Measurements from ENCODE around the gene RPP14.
A peak's percentile ranks its signal among the peaks of the same experiment; 100 is the strongest.

The RPP14 gene

DNA sequence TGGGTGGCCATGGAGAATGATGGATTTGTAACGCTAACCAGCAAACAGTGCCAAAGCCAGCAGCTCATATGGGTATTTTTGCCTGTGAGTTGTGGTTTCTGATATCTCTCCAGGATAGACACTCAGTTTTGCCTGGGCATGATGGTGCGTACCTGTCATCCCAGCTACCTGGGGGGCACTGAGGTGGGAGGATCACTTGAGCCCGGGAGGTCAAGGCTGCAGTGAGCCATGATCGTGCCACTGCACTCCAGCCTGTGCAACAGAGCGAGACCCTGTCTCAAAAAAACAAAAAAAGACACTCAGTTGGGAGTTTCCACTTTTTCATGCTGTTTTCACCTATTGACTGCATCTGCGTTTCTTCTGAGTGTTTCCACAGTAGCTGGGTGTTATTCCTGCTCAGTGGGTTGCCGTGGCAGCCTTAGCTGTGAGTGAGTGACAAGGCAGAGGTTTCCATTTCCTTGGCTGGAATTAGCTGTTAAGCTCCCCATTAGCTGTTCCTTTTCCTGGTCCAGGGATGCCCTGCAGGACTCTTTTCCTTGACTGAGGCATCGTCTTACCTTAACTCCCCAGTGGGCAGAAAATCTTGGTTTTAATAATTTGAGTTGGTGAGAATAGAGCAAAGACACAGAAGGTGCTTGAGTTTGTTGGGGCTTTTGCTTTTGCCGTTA, 14.2 kb upstream of the RPP14 start:
- DNase-seq (ENCODE audit: extremely low read depth in 1 of 2, low read depth in 1 of 2) = no peak

DNA sequence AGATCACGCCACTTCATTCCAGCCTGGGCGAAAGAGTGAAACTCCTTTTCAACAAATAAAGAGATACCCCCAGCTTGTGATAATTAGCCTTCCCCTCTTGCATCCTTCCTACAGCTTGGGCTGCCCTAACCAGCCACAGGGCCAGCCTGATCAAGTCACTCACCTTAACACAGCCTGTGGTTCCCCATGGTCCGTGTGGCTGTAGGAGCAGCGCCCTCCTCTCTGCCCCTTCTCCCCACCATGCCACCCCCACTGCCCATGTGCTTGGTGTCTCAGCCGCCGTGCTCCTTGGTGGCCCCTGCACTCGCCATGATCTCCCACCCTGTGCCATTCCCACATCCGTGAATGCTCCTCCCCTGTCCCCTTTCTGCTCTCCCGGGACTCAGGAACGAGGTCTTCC, 13.2 kb upstream of the RPP14 start:
- DNase-seq (ENCODE audit: extremely low read depth in 1 of 2, low read depth in 1 of 2) = no peak

DNA sequence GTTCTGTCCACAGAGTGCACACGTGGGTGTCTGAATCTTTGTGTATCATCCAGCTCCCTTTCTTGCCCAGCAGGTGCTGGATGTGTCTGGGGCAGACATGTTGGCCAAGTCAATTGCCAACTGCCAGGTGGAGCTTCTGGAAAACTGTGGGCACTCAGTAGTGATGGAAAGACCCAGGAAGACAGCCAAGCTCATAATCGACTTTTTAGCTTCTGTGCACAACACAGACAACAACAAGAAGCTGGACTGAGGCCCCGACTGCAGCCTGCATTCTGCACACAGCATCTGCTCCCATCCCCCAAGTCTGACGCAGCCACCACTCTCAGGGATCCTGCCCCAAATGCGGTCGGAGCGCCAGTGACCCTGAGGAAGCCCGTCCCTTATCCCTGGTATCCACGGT, 12.5 kb upstream of the RPP14 start:
- DNase-seq (ENCODE audit: extremely low read depth in 1 of 2, low read depth in 1 of 2) = no peak

DNA sequence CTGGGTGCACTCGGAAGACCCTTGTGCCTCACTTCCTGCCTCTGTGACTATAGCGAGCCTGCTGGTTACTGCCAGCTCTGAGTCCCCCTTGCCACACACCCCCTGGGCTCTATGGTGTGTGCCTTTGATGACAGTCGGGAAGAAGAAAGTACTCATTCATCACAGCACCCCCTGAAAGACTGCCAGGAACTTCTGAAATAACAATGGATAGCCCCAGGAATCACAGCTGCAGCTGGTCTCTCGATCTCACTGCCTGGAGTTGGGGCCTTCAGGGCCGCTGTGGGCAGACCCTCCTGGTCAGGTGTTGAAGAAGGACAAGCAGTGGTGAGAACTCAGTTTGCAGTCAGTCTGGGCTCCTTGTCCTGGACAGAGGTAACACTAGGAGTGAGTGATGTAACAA, 9.8 kb upstream of the RPP14 start:
- DNase-seq (ENCODE audit: extremely low read depth in 1 of 2, low read depth in 1 of 2) = no peak

DNA sequence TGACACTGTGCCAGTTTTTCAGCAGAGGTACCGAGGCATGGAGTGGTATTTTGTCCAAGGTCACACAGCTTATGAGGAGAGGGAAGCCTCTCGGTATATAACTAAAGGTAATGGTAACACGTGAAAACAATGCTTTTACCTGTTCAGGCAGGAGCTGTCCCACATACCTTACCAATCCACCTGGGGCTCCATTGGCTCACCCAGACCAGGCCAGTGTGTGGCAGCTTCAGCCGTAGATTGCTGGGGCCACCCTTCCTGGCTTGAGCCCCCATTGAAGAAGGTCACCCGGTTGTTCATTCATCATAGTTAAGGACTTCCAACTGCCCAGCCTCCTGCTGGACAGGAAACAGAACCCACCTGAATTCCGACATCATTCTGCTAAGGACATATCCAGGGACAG, 9.2 kb upstream of the RPP14 start:
- DNase-seq (ENCODE audit: extremely low read depth in 1 of 2, low read depth in 1 of 2) = no peak

DNA sequence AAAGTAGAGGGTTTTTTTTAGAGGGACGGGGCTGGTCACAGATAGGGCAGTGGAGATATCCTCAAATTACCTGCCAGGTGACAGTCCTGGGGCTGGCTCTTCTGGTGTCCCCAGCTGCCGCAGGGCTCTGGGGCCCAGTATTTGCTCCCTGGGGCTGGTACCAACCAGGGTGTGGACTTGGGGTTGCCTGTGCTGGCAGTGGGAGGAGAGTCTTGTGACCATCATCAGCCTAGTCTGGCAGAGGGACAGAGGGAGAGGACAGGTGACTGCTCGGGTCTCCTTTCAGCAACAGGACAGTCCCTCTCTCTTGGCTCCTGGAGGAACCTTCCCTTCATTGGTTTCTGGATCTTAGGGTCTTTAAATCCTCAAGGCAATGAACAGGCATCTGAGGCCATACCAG, 7.9 kb upstream of the RPP14 start:
- DNase-seq (ENCODE audit: extremely low read depth in 1 of 2, low read depth in 1 of 2) = no peak

DNA sequence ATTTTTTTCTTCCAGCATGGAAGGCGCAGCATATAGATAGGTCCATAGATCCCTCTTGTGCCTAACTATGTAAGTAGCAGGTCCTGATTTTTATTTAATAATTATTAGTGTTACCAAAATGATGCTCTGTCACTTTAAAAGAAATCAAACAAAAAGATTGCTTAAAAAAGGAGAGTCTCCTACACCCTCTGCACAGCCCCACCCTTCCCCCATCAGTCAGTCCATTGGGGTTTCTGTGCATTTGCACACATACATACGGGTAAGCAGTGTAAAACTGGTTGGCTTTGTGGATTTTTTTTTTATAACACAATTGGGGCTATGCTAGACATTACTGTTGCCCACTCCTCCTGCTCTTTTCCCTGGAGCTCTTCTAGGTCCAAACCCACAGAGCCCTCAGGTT, 7.0 kb upstream of the RPP14 start:
- DNase-seq (ENCODE audit: extremely low read depth in 1 of 2, low read depth in 1 of 2) = no peak

DNA sequence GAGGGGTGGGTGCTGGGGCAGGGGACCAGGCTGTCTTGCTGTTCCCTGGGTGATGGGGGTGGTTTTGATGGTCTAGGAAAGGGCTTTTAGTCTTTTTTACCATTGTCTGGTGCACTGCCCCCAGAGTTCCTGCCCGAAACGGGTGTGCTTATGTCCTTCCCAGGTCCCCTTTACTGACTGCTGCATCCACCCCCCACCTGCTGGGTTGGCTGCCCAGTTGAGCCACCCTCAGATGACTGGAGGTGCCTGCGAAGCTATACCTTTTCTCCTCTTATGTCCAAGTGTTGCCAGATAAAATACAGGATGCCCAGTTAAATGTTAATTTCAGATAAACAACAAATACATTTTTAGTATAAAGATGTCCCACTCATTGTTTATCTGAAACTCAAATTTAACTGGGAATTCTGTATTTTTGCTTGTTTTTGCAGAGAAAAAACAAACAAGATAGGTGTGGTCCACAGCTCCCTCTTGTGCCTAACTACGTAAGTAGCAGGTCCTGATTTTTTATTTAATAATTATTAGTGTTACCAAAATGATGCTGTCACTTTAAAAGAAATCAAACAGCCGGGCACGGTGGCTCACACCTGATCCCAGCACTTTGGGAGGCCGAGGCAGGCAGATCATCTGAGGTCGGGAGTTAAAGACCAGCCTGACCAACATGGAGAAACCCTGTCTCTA, 6.1 kb upstream of the RPP14 start:
- DNase-seq (ENCODE audit: extremely low read depth in 1 of 2, low read depth in 1 of 2) = no peak

DNA sequence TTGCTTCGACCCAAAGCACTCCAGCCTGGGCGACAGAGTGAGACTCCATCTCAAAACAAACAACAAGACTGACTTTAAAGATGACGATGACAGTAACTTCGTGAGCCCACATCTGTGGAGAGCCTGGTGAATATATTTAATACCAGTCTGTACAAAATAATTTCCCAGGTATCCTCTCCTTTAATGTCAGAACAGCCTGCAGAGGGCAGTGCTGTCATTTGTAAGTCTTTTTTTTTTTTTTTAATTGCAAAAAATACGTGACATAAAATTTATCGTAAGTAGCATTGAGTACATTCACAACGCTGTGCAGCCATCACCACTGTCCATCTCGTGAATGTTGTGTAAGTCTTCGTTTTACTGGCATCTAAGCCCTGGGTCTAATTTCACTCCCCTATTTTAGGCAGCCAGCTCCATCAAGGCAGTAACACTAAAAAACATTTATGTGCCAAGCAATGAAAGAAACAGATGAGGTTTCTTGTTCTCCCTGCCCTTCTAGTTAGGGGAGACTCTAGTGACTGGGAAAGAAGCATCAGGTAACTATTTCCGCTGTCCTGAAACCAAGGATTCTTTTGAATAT, 1.7 kb downstream of the RPP14 start:
- peak in 1 of 2 donors; percentile 14 for DNase-seq (ENCODE audit: extremely low read depth in 1 of 2, low read depth in 1 of 2)

DNA sequence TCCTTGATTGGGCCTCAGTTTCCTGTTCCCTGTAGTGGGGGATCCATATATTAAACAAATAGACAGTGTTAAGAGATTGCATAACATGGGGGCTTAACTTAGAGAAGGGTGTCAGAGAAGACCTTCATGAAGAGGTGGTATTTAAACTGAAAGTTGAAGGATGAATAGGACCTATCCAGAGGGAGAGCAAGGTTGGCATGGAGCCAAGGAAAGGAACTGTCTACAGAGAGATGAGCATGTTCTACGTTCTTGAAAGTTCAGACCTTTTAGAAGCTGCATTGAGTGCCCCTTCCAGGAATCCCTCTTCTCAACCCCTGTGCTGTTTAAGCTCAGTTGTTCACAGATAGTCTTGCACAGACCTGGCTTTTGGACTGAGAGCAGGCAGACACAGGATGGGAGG, 2.7 kb downstream of the RPP14 start:
- DNase-seq (ENCODE audit: extremely low read depth in 1 of 2, low read depth in 1 of 2) = no peak

DNA sequence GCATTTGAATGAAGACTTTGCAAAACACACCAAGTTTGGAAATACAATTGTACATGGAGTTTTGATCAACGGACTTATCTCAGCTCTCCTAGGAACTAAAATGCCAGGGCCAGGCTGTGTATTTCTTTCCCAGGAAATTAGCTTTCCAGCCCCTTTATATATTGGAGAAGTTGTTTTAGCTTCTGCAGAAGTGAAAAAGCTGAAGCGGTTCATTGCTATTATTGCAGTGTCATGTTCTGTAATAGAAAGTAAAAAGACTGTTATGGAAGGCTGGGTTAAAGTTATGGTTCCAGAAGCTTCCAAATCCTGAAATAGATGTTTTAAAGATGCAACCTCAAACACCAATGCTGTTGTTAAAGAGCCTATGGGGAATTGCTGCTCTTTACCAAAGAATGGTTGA, 11.8 kb downstream of the RPP14 start:
- no peak for DNase-seq (ENCODE audit: extremely low read depth in 1 of 2, low read depth in 1 of 2)

DNA sequence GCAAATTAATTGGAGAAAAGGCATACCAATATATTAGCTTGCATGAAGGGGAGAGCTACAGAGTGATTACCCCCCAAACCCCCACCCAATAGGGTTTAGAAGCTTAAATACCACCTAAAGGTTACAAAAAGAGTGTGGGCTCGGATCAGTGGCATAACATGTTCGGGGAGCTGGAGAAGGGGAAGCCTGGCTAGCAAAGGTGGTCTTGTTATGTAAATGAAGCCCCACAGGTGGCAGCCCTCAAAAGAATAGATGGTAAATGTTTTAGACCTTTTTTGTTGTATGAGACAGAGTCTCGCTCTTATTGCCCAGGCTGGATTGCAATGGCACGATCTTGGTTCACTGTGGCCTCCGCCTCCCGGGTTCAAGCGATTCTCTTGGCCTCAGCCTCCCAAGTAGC, 15.7 kb downstream of the RPP14 start:
- DNase-seq (ENCODE audit: extremely low read depth in 1 of 2, low read depth in 1 of 2) = no peak

DNA sequence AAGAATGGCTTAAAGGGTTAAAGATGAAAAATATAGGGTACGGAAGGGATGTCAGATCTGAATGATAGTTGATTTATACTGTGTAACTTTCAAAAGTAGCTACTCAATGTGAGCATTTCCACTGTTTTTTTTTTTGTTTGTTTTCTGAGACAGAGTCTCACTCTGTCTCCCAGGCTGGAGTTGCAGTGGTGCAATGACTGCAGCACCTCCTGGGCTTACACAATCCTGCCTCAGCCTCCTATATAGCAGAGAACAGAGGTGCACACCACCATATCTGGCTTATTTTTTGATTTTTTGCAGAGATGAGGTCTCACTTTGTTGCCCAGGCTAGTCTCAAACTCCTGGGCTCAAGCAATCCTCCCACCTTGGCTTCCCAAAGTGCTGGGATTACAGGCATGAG, 16.7 kb downstream of the RPP14 start:
- DNase-seq (ENCODE audit: extremely low read depth in 1 of 2, low read depth in 1 of 2) = no peak

DNA sequence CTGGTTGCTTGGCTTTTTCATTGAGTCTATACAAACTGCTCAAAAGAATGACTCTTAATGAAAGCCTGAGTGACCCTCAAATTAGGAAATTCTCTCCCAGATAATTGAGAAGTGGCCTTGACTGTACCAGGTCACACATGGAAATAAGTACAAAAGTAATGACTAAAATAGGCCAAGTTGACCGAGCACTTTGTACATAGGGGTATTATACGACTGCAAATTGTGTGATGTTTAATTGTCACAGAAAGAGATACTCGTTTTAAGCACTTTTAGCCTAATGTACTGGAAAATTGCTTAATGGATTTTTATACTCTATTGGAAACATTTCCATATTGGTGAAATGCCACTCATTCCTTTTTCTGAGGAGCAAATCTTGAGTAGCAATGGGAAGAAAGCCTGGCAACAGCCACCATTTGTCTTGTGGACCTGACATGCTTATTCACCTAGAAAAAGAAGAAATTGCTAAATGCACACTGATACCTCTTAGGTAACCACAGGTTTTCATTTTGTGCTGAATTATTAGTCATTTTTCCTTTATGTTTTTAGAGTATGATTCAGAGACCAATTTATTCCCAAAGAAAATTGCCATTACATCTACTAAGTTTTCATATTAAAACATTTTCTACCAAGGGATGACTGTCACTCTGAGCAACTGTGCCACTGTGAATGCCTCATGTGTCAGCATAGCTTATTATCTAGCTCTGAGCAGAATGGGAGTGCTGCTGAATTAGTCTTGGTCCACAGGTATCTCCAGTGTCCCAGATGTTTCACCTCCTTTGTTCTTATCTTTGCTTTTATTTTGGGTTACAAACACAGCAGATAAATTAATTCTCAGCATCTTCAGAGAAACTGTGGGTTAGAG, 17.7 kb downstream of the RPP14 start:
- no peak for DNase-seq (ENCODE audit: extremely low read depth in 1 of 2, low read depth in 1 of 2)

DNA sequence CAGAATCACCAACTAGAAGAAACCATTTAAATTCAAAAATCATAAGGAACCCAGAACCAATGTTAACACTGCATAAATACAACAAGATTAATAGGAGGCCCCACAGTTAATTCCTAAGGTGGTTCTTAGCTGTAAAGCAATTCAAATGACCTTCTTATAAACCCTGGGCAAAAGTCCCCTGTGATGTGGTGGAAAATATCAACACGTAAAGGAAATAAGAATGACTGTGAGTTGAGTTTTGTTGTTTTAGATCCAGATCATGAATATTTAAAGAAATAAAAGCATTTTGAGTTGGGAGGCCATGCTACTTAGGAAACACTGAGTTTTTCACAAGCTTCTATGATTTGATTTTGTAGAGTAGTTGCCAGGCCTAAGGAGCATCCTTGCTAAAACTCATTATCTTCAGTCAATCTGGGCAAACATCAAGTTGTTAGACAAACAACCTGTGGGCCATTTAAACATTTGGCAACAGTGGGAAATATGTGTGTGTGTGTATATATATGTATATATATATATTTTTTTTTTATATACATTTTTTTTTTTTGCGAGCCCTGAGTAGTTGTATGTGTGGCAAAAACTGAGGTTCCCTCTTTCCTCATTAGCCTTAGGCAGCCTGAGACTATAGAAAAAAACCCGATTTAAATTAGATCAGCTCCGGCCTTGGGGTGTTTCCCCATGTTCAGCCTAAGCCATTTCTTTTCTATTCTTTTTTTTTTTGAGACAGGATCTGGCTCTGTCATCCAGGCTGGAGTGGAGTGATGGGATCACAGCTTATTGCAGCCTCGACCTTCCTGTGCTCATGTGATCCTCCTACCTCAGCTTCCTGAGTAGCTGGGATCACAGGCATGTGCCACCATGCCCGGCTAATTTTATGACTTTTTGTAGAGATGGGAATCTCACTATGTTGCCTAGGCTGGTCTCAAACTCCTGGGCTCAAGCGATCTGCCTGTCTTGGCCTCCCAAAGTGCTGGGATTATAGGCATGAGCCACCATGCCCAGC, 18.6 kb downstream of the RPP14 start:
- no peak for DNase-seq (ENCODE audit: extremely low read depth in 1 of 2, low read depth in 1 of 2)

DNA sequence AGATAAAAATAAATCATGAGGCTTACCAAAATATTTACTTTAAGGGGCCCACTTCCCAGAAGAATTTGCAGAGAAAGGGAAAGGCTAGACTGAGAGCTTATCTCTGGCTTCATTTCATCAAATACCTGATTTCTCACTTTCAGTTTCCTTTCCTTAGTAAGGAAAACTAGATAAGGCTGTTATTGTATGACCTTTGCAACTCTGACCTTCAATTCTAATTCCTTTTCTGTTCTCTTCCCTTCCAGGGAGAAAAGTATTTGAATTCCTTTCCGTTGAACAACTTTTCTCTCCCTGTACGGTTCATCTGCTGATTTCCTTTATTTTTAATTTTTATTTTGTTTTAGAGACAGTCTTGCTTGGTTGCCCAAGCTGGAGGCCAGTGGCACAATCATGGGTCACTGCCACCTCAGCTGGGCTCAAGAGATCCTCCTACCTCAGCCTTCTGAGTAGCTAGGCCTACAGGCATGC, 19.5 kb downstream of the RPP14 start:
- DNase-seq (ENCODE audit: extremely low read depth in 1 of 2, low read depth in 1 of 2) = no peak

DNA sequence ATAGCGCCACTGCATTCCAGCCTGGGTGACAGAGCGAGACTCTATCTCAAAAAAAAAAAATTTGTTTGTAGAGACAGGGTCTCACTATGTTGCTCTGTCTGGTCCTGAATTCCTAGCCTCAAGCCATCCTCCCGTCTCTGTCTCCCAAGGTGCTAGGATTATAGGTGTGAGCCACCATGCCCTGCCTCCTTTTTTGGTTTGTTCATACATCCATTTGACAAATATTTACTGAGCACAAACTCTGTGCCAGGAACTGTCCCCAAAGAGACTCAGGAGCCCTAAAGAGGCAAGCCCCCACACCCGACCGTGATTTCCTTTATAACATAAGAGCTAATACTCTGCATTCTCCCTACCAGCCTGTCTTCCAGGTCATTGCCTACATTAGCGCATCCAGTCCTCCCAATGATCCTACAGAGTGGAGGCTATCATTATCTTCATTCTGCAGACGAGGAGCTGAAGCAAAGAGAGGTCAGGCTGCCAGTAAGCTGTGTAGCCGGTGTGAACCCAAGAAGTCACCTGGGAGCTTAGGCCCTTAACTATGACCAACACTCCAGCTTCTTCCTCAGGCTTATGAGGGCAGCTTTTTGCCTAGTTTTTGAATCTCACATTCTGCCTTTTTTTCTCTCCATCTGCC, 20.3 kb downstream of the RPP14 start:
- DNase-seq (ENCODE audit: extremely low read depth in 1 of 2, low read depth in 1 of 2) = no peak

DNA sequence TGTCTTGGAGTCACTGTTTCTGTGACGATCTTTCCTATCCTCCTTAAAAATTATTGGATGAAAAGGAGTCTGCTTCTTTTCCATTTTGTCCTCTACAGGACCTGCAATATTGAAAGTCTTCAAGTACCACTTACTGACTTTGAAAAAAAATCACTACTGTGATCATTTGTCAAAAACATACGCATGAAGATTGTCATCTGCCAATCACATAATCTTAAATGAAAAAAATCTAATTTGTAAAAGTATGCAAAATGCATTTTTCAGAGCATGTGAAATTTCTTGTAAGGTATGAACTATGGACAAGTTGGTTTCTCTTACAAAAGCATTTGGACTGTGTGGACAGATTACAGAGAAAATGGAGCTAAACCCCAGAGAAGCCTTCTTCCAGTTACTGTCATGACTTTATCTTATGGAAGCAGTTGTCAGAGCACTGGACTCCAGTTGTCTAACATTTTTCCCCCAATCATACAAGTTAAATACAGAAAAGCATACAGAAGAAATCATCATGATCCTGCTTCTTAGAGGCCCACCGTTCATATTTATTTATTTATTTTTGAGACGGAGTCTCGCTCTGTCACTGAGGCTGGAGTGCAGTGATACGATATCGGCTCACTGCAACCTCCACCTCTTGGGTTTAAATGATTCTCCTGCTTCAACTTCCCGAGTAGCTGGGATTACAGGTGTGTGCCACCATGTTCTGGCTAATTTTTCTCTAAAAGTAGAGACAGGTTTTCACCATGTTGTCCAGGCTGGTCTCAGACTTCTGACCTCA, 23.3 kb downstream of the RPP14 start:
- DNase-seq (ENCODE audit: extremely low read depth in 1 of 2, low read depth in 1 of 2) = no peak

DNA sequence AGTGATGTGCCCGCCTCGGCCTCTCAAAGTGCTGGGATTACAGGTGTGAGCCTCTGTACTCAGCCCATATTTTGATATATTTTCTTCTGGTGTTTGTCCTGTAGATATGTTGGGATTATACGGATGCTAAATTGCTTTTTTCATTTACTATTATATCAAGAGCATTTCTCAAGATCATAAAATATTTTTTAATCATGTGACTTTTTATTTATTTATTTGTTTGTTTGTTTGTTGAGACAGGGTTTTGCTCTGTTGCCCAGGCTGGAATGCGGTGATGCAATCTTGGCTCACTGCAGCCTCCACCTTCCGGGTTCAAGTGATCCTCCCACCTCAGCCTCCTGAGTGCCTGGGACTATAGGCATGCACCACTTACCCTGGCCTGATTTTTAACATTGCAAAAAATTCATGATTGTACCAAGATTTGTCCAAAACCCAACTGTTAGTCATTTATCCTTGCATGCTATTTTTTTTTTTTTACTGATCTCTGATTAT, 23.9 kb downstream of the RPP14 start:
- DNase-seq (ENCODE audit: extremely low read depth in 1 of 2, low read depth in 1 of 2) = no peak

Data from activated CD8-positive, alpha-beta memory T cell treated with anti-CD3 and anti-CD28 coated beads for 1 hour (primary cell).